Measurements from ENCODE around the gene OR51B4.

- no peak for TF ChIP-seq POLR2A (IDR thresholded peaks at IDR 0.05; ENCODE audit: low read depth, low read length)
- no peak for TF ChIP-seq TAF1 (IDR thresholded peaks at IDR 0.05; ENCODE audit: low read depth, low read length)
- TF ChIP-seq POLR2AphosphoS5 (IDR thresholded peaks at IDR 0.05; ENCODE audit: low read depth, low read length), result no peak
Measured at GRCh38 chr11:5275369-5276110, 26.2 kb downstream of the OR51B4 start.
